Spinal cord (tissue), 10 donors: ENCODE data around the gene BAIAP3. TPM values are rescaled to one million over a fixed set of nuclear protein-coding genes. Genes with fewer than 3 reads are reported as not detected.

Source experiments
- DNase-seq, 6 donors: peaks; one replicate each; pipeline versions ENCODE4 v3.0.0 to v3.0.0-alpha.2; 2013 to 2015; ENCODE audit warnings: low spot score in 6 of 6, low read depth in 4 of 6
- H3K27ac ChIP-seq: one replicate; pipeline ENCODE4 v1.5.1; 2013; ENCODE audit warnings: low read depth, low read length, control low read depth
- H3K27me3 ChIP-seq: one replicate; pipeline ENCODE4 v1.6.1; 2013; ENCODE audit warnings: low read length; ENCODE audit not compliant: control insufficient read depth, insufficient read depth
- H3K36me3 ChIP-seq: one replicate; pipeline ENCODE4 v1.6.1; 2013; ENCODE audit warnings: low read length; ENCODE audit not compliant: control insufficient read depth, insufficient read depth
- H3K4me1 ChIP-seq: one replicate; pipeline ENCODE4 v1.6.1; 2013; ENCODE audit warnings: low read length; ENCODE audit not compliant: control insufficient read depth, insufficient read depth
- H3K4me3 ChIP-seq: one replicate; pipeline ENCODE4 v1.5.1; 2013; ENCODE audit warnings: low read depth, low read length, control low read depth
- H3K9me3 ChIP-seq: one replicate; pipeline ENCODE4 v1.6.1; 2013; ENCODE audit warnings: low read length; ENCODE audit not compliant: control insufficient read depth, insufficient read depth
- WGBS: methylation state at CpG from one replicate; pipeline ENCODE4 v1.1.5; 2013; ENCODE audit warnings: missing lambda C conversion rate; ENCODE audit not compliant: insufficient coverage; 5-methylcytosine and 5-hydroxymethylcytosine counted together
- polyA plus RNA-seq, 2 donors: library from polyadenylated mRNA; unstranded; fragments of 120-200 nt; gene quantifications; one replicate each; pipeline ENCODE4 v1.2.1, GENCODE V29; 2013; ENCODE audit not compliant: insufficient read length in 2 of 2
- total RNA-seq, 2 donors: library from RNA; depleted of rRNA in 1 of 2; stranded (reverse); fragments of 120-200 nt in 1 of 2; fragments of >200 nt in 1 of 2; gene quantifications; one replicate each; pipeline versions ENCODE4 v1.2.3 to v1.2.4, GENCODE V29; 2013 to 2014
- donor health status: healthy.

The BAIAP3 gene
- total and polyA plus RNA-seq, 4 donors, result 30.1 to 69.8 (median 52.2) TPM

DNA sequence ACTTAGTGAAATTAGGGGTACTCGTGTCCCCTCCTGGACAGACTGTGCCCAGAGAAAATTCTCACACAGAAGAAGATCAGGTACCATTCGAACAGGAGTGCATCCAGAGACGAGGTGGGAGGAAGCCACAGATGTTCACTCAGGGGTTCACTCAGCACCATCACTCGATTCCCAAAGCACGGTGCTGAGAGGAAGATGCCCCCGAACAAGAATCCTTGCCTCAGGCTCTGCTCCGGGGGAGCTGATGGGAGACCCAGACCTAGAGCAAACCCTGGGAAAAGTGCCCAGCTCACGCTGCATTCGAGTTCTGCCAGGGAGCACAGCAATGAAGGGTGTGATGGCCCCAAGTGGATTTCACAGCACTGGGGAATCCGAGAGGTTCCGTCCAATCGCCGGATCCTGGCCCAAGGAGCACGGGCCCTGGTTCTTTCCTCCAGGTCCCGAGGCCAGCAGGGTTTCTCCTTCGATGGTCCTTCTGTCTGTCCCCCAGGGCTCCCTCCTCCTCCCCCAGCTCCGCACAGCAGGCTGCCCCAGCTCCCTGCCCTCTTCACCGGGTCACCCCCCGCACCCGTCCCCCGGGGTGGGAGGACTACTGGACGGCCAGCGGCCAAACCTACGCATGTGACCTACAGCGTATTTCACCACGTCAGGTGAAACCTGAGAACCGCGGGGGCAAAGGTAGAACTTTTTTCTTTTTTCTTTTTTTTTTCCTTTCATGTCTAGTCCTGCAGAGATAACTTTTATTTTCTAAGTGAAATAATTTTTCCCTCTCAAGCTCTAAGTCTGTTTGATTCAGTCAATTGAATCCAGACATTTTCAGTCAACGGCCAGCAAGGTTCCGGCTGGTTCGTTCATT lies 34.2 kb upstream of the BAIAP3 start:
- DNase-seq, result no peak
- Histone ChIP-seq H3K4me3 (no peak overlapping the region), H3K9me3 (no peaks in the 10 kb centered on the region), H3K27ac (no peak overlapping the region), H3K27me3 (peaks cover 32% of the 10 kb centered on the region), H3K4me1 (peaks cover 12% of the 10 kb centered on the region), H3K36me3 (no peaks in the 10 kb centered on the region)
- WGBS, result 80% methylated on average over 27 of the region's 31 CpGs

DNA sequence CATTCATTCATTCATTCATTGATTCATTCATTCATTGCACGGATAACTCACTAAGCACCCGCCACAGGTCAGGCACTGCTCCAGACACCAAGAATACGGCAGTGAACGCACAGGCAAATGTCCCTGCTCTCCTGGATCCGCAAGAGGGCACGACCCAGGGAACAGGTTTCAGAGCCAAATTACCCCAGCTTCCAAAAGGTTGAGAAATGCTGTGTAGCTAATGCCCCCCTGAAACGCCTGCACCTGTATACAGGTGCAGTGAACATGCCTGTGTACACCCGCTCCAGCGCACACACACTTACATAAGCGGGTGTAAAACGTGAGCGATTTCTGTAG lies 33.6 kb upstream of the BAIAP3 start:
- WGBS, result 59% methylated on average over 6 of the region's 12 CpGs
- peaks cover 12% of the 10 kb centered on the region for H3K4me1 ChIP-seq
- DNase-seq, result no peak
- peaks cover 32% of the 10 kb centered on the region for H3K27me3 ChIP-seq
- no peak overlapping the region for H3K27ac ChIP-seq
- no peak overlapping the region for H3K4me3 ChIP-seq
- H3K9me3 ChIP-seq, result no peaks in the 10 kb centered on the region
- no peaks in the 10 kb centered on the region for H3K36me3 ChIP-seq

DNA sequence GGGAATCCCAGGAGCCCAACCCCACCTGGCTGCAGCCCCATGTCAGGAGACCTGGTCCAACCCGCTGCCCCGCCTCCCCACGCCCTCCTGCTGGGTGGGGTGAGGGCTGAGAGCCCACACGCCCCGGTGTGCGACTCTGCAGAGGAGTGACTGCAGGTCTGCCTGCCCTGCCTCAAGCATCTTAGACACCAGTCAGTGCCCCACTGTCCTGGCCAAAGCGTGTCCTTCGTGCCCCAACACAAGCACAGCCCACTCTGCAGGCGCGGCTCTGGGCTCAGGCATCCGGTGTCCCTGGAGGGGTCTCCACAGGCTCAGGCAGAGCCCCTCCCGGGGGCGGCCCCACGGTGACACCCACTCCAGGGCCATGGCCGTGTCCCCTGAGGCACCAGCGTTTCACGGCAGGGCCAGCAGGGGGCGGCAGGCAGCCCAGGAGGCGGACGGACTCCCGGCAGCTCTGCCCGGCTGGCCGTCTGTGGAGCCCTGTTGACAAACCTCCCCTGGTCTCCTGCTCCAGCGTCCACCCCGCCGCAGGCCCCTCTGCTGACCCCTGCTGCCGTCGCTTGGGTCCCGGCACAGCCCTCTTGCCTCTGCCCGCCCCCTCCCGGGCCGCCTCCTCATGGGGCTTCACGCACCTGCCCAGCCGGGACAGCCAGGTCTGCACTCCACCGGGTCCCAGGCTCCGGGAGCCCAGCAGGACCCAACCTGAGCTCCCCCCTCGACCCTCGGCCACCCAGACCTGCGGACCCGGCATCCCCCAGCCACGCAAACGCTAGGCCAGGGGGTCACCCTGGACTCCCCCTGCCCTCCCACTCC lies 32.6 kb upstream of the BAIAP3 start:
- 8% methylated on average over 42 of the region's 42 CpGs for WGBS
- H3K27ac ChIP-seq, result no peak overlapping the region
- peaks cover 32% of the 10 kb centered on the region for H3K27me3 ChIP-seq
- no peaks in the 10 kb centered on the region for H3K9me3 ChIP-seq
- H3K4me3 ChIP-seq, result no peak overlapping the region
- peaks cover 2% of the 10 kb centered on the region for H3K36me3 ChIP-seq
- H3K4me1 ChIP-seq, result peaks cover 12% of the 10 kb centered on the region
- DNase-seq, result peak in 2 of 6 donors; percentile 18 to 42

DNA sequence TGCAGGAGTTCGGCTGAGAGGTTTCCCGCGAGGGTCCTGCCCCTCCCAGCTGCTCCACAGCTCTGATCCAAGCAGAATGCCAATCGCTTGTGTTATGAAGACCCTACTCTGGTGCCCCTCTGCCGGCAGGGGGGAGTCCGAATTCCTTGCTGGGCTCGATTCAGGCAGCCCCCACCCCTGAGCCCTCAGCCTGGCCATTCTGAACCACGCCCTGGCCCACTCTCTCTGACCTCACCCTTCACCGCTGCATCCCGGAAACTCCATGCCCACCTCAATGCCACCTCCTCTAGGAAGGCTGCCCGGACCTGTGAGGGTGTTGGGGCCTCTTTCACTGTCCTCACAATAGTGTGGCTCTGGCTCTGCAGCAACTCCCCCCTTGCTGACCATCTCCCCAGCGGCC lies 31.9 kb upstream of the BAIAP3 start:
- Histone ChIP-seq H3K36me3 (peaks cover 3% of the 10 kb centered on the region), H3K27ac (no peak overlapping the region), H3K27me3 (peaks cover 32% of the 10 kb centered on the region), H3K4me3 (no peak overlapping the region), H3K9me3 (no peaks in the 10 kb centered on the region), H3K4me1 (peaks cover 12% of the 10 kb centered on the region)
- WGBS, result 71% methylated on average over 8 of the region's 12 CpGs
- DNase-seq, result no peak

DNA sequence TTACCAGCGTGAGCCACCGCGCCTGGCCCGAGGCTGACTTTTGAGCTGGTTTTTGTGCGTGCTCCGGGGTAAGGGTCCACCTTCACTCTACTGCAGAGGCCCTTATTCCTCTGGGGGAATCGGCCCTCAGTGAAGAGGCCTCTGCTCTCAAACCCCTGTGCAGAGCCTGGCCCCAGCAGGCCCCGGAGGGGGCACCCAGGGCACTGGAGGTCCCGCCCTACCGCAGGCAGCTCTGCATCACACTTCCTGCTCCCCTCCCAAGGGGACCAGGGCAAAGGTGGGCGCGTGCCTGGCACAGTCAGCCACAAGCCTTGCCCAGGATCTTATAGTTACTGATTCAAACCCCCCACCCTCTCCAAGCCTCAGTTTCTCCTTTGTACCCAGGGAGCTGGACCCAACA lies 27.6 kb upstream of the BAIAP3 start:
- peaks cover 15% of the 10 kb centered on the region for H3K4me1 ChIP-seq
- H3K4me3 ChIP-seq, result no peak overlapping the region
- 84% methylated on average over 12 of the region's 12 CpGs for WGBS
- no peak for DNase-seq
- no peak overlapping the region for H3K27ac ChIP-seq
- no peaks in the 10 kb centered on the region for H3K9me3 ChIP-seq
- peaks cover 9% of the 10 kb centered on the region for H3K27me3 ChIP-seq
- H3K36me3 ChIP-seq, result peaks cover 3% of the 10 kb centered on the region

DNA sequence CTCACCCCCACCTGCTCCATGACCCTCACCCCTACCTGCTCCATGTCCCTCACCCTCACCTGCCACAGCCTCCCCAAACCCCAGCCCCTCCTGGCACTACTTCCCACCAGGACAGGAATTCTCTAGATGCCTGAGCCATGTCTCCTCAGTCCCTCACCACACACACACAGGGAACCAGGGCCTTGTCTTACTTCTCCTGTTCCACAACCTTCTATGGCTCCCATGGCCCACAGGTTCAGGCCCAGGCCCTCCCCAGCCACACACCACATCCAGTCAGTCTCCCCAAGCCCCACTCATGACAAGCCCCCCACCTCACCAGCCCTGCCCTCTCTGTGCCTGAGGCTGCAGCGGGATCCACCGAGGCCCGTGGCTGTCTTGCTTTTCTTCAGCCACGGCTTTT lies 27.1 kb upstream of the BAIAP3 start:
- H3K36me3 ChIP-seq, result peaks cover 6% of the 10 kb centered on the region
- peaks cover 15% of the 10 kb centered on the region for H3K4me1 ChIP-seq
- 73% methylated on average over 4 of the region's 4 CpGs for WGBS
- H3K4me3 ChIP-seq, result no peak overlapping the region
- no peaks in the 10 kb centered on the region for H3K9me3 ChIP-seq
- no peak for DNase-seq
- H3K27me3 ChIP-seq, result peaks cover 4% of the 10 kb centered on the region
- no peak overlapping the region for H3K27ac ChIP-seq

DNA sequence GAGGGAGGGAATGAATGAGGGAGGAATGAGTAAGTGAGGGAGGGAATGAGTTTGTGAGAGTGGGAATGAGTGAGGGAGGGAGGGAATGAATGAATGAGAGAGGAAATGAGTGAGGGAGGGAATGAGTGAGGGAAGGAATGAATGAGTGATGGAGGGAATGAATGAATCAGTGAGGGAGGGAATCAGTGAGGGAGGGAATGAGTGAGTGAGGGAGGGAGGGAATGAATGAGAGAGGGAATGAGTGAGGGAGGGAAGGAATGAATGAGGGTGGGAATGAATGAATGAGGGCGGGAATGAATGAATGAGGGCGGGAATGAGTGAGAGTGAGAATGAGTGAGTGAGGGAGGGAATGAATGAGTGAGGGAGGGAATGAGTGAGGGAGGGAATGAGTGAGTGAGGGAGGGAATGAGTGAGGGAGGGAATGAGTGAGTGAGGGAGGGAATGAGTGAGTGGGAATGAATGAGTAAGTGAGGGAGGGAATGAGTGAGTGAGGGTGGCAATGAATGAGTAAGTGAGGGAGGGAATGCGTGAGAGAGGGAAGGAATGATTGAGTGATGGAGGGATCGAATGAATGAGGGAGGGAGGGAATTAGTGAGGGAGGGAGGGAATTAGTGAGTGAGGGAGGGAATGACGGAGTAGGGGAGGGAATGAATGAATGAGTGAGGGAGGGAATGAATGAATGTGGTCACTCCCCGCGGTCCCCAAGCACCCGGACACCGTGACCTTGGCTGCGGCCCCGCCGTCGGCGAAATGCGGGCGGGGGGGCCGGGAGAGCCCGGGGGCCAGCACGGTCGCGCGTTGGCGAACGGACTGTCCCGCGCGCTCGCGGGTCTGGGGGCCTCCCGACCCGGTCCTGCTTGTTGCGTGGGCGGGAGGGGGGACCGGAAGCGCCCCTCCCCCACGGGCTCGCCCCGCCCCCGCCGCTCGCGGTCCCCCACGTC lies 25.1 kb upstream of the BAIAP3 start:
- DNase-seq, result no peak
- Histone ChIP-seq H3K27ac (no peak overlapping the region), H3K36me3 (peaks cover 24% of the 10 kb centered on the region), H3K4me1 (peaks cover 32% of the 10 kb centered on the region), H3K9me3 (no peaks in the 10 kb centered on the region), H3K4me3 (peak overlapping the region; percentile 28), H3K27me3 (no peaks in the 10 kb centered on the region)
- 3% methylated on average over 41 of the region's 43 CpGs for WGBS

DNA sequence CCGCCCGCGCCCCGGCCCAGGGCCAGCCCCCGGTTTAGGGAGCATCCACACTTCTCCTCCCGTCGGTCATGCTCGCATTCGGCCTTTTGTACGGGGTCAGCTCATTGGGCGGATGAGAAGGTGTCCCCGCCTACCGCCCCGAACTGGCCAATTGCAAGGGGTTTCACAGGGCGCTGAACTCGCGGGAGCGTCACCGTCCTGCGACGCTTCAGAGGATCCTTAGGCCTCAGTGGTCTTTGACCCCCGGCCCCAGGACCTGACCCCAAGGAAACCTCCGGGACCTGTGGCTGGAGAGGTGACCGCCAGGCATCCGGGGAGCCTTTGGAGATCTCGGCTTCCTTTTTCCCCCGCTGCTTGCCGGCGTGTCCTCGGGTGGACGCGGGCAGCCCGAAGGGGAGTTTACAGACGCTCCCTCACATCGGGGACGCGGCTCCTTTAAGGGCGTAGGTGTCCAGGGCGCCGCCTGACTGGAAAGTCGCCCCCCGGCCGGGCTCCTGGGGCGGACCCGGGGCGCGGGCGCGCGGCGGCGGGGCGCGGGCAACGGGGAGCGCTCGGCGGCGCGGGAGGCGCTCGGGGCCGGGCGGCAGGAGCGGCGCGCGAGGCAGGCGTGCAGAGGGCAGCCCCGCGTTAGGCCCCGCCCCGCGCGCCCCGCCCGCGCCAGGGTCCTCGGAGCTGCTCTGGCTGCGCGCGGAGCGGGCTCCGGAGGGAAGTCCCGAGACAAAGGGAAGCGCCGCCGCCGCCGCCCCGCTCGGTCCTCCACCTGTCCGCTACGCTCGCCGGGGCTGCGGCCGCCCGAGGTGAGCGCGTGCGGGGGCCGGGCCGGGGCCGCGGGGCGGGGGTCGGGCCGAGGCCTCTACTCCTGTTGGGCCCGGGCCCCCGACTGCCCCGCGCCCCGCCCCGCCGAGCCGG lies 24.2 kb upstream of the BAIAP3 start, which contains the start of gene UBE2I:
Gene UBE2I (plus strand): TSS at position 660 of the 909 bp plus-strand sequence. CDS start 4,395 bp downstream, outside the sequence.
- Histone ChIP-seq H3K4me3 (peak within 1 kb of the TSS; percentile 71), H3K9me3 (no peaks in the 10 kb centered on the region), H3K27me3 (no peaks in the 10 kb centered on the region), H3K4me1 (peaks cover 32% of the 10 kb centered on the region), H3K36me3 (peaks cover 33% of the 10 kb centered on the region), H3K27ac (peak within 1 kb of the TSS; percentile 97)
- peak; percentile 96 to 100 (median 99) for DNase-seq
- under 1% methylated on average over 117 of the region's 117 CpGs for WGBS
